GM12872 (cell line): ENCODE data around the gene FAM83B.

ENCODE experiments used
- TF ChIP-seq, protein P1 (sequence below): IDR thresholded peaks from 3 replicates; pipeline ENCODE4 v1.5.1; 2011; ENCODE audit warnings: low read depth, mild to moderate bottlenecking, low read length, moderate library complexity; ENCODE audit not compliant: insufficient read depth

The FAM83B gene

GRCh38 chr6:54877713-54878317, 31.2 kb downstream of the FAM83B start:
- TF ChIP-seq, protein P1, sequence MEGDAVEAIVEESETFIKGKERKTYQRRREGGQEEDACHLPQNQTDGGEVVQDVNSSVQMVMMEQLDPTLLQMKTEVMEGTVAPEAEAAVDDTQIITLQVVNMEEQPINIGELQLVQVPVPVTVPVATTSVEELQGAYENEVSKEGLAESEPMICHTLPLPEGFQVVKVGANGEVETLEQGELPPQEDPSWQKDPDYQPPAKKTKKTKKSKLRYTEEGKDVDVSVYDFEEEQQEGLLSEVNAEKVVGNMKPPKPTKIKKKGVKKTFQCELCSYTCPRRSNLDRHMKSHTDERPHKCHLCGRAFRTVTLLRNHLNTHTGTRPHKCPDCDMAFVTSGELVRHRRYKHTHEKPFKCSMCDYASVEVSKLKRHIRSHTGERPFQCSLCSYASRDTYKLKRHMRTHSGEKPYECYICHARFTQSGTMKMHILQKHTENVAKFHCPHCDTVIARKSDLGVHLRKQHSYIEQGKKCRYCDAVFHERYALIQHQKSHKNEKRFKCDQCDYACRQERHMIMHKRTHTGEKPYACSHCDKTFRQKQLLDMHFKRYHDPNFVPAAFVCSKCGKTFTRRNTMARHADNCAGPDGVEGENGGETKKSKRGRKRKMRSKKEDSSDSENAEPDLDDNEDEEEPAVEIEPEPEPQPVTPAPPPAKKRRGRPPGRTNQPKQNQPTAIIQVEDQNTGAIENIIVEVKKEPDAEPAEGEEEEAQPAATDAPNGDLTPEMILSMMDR, result no peak

DNA sequence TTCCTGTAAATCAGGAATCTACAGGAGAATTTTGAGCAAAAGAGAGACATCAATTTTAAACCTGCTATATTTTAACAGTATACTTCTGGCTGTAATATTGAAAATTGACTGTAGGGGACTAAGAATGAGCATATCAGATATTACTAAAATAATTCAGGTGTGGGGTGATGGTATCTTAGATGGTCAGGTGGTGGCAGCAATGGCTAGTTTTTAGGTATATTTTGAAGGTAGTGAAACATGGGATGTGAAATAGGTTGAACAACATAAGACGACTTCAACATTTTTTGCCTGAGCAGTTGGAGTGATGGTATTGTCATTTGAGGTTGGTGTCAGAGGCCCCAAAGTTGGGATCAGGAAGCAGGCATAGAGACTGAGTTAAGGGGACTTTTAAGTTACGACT, 32.1 kb downstream of the FAM83B start:
- TF ChIP-seq, protein P1, result no peak

DNA sequence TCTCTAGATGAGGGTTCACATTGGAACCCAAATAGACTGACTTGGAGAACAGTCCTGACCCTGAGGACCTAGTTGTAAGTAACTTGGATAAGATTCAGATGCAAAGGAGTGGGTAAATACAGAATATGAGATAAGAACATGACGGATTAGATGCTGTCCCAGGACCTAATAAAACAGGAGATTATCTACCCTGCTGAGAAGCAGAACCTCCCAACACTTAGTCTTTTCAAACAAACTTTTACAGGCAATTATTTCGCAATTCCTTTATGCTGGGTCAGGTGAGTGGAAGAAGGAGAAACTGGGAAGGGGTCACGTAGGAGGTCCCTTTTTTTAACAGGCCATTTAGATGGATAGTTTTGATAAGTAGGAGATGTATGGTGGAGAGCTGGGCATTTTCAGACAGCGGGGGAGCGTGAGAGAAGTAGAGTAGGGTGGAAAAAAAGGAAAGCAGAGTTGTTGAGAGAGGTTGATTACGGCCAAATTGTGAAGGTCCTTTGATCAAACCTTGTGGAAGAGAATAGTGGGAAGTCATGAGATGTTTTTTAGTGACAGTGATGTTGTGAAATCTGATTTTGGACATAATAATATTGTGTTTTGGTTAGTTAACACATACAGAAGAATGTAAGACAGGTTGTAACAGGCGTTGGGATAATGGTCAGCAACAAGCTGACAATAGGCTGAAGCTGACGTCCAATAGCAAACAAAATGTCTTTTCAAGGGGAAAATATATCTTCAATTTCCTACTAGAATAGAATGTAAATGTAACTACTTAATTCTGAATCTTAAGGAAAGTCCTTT, 32.8 kb downstream of the FAM83B start:
- TF ChIP-seq, protein P1, result no peak

- TF ChIP-seq, protein P1, result no peak
These were observed 34.6 kb downstream of the FAM83B start for GRCh38 chr6:54881067-54881730.

GRCh38 chr6:54886932-54887584, 40.5 kb downstream of the FAM83B start:
- TF ChIP-seq, protein P1, result no peak

GRCh38 chr6:54891536-54891935, 45.0 kb downstream of the FAM83B start:
- TF ChIP-seq, protein P1, result no peak

GRCh38 chr6:54892831-54893230, 46.3 kb downstream of the FAM83B start:
- TF ChIP-seq, protein P1, result no peak
